WI38 (cell line): ENCODE data around the gene SLC9A9.

Experiments used
- H3K4me3 ChIP-seq: 2 replicates; pipeline ENCODE4 v1.5.1; 2011; ENCODE audit warnings: low read depth, mild to moderate bottlenecking, control low read depth, low read length
- CTCF ChIP-seq: IDR thresholded peaks from 2 replicates; pipeline ENCODE4 v1.5.1; 2012; ENCODE audit warnings: low read depth, mild to moderate bottlenecking, control low read depth, low read length

Gene SLC9A9

GRCh38 chr3:143361589-143361988 lies 486.7 kb downstream of the SLC9A9 start:
- no peak for TF ChIP-seq CTCF
- H3K4me3 ChIP-seq, result no peak overlapping the region

DNA sequence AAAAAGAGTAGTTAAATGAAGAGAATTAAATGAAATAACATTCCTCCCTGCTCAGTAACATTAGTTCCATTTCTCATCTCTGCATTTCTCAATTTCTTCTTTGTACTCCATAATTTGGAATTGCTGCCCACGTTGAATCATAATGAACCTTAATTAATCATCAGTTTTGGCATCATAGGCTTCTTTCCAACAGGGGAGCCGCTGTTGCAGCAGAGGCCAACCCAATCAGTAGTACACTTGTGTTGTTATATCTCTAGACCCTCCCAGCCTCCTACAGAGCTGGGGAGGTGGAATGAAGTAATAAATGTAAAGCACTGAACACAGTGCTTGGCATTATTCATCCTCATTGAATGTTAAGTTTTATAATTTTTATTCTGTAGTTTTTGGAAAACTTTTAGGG lies 488.0 kb downstream of the SLC9A9 start:
- no peak for TF ChIP-seq CTCF
- no peak overlapping the region for H3K4me3 ChIP-seq

GRCh38 chr3:143358793-143359491 lies 489.3 kb downstream of the SLC9A9 start:
- no peak overlapping the region for H3K4me3 ChIP-seq
- TF ChIP-seq CTCF, result no peak

- no peak for TF ChIP-seq CTCF
- no peak overlapping the region for H3K4me3 ChIP-seq
Observed at GRCh38 chr3:143358155-143358792, 490.0 kb downstream of the SLC9A9 start.

DNA sequence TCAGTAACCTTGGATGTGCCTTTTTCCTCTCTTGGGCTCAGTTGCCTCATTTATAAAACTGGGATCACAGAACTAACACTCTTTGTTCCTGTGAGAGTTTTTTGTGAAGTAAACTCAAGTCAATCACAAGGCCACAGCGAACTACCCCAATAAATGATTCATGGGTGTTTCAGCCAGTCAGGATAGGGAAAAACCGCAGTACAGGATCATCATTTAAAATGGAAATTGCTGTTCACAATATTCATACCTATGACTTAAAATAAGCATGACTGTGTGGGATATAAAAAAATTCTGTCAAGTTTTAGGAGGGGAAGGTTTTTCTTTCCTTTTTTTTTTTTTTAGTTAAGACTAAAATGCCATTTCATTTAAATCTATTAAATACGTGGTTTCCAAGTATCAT lies 490.6 kb downstream of the SLC9A9 start:
- no peak for TF ChIP-seq CTCF
- no peak overlapping the region for H3K4me3 ChIP-seq

DNA sequence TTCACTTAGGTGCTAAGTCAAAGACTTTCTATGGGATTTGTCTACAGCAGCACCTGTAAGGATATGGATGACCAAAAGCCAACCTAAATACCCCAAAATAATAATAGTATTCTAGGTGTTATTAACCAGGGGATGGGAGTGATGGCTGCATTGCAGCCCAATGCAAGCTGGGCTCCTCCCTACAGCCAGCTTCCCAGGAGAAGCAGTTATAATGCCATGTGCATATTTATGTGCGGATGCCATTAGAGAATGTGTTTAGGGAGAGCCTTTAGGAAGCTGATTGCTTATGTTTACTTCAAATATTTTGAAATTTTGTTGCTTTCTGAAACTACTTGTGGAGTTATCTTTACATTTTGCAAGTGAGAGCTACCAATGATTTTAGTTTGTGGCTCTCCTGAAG lies 491.4 kb downstream of the SLC9A9 start:
- H3K4me3 ChIP-seq, result no peak overlapping the region
- no peak for TF ChIP-seq CTCF

- TF ChIP-seq CTCF, result no peak
- H3K4me3 ChIP-seq, result no peak overlapping the region
Observed at GRCh38 chr3:143354342-143354741, 493.9 kb downstream of the SLC9A9 start.
